HG02763 (cell line): ENCODE measurements around the gene PRICKLE2.

Experiments
- ATAC-seq: cut with Tn5 transposase; IDR thresholded peaks from one replicate; pipeline ENCODE4 v1.9.1; 2021; ENCODE audit warnings: mild to moderate bottlenecking, moderate library complexity; ENCODE audit not compliant: unreplicated experiment

The PRICKLE2 gene

GRCh38 chr3:64224826-64225610 lies at the start of gene PRICKLE2:
Gene PRICKLE2, minus strand, starts transcription at chr3:64225466. Its CDS starts 26,539 bp downstream, at chr3:64198927.
- no peak for ATAC-seq

- no peak for ATAC-seq
Observed at GRCh38 chr3:64272842-64273241, 47.6 kb upstream of the PRICKLE2 start.

GRCh38 chr3:64272271-64272670 lies 47.0 kb upstream of the PRICKLE2 start:
- no peak for ATAC-seq

- no peak for ATAC-seq
Observed at GRCh38 chr3:64271631-64272030, 46.4 kb upstream of the PRICKLE2 start.

GRCh38 chr3:64270866-64271260 lies 45.6 kb upstream of the PRICKLE2 start:
- no peak for ATAC-seq

- ATAC-seq = no peak
Observed at GRCh38 chr3:64270142-64270865, 45.0 kb upstream of the PRICKLE2 start.

GRCh38 chr3:64268926-64269325 lies 43.7 kb upstream of the PRICKLE2 start:
- no peak for ATAC-seq

- no peak for ATAC-seq
Observed at GRCh38 chr3:64267721-64268604, 42.7 kb upstream of the PRICKLE2 start.

GRCh38 chr3:64266983-64267382 lies 41.7 kb upstream of the PRICKLE2 start:
- no peak for ATAC-seq

- ATAC-seq = no peak
Observed at GRCh38 chr3:64266065-64266931, 41.0 kb upstream of the PRICKLE2 start.

GRCh38 chr3:64265646-64266045 lies 40.4 kb upstream of the PRICKLE2 start:
- no peak for ATAC-seq

- ATAC-seq = no peak
Observed at GRCh38 chr3:64264501-64265109, 39.3 kb upstream of the PRICKLE2 start.

- no peak for ATAC-seq
Observed at GRCh38 chr3:64262574-64263114, 37.4 kb upstream of the PRICKLE2 start.

- ATAC-seq = no peak
Observed at GRCh38 chr3:64260431-64260830, 35.2 kb upstream of the PRICKLE2 start.

GRCh38 chr3:64259636-64260035 lies 34.4 kb upstream of the PRICKLE2 start:
- no peak for ATAC-seq

GRCh38 chr3:64257100-64257755 lies 32.0 kb upstream of the PRICKLE2 start:
- no peak for ATAC-seq

- ATAC-seq = no peak
Observed at GRCh38 chr3:64255741-64256340, 30.6 kb upstream of the PRICKLE2 start.

GRCh38 chr3:64254443-64254842 lies 29.2 kb upstream of the PRICKLE2 start:
- no peak for ATAC-seq

- no peak for ATAC-seq
Observed at GRCh38 chr3:64253689-64254088, 28.4 kb upstream of the PRICKLE2 start.
